Panc1 (cell line): ENCODE data around the gene R3HDM4. TPM values are rescaled to one million over a fixed set of nuclear protein-coding genes. Genes with fewer than 3 reads are reported as not detected.
A peak's percentile ranks its signal among the peaks of the same experiment; 100 is the strongest.

ENCODE experiments used
- ATAC-seq: fragments of 200-7000 bp; cut with Tn5 transposase; 2 replicates; pipeline ENCODE4 v1.9.1; 2020; ENCODE audit warnings: mild to moderate bottlenecking, moderate library complexity
- BruUV-seq: library from RNA; stranded (reverse); fragments of 400-500 nt; replicated peaks from 2 replicates; lab custom pipeline; 2021; lab: Mats Ljungman, UMichigan
- CTCF ChIA-PET: fragments of 300-600 bp; sonication (Branson Sonifier 250); formaldehyde crosslinking; loops from one replicate; lab custom pipeline; 2022; ENCODE audit warnings: antibody characterized with exemption; lab: Charles Lee
- POLR2A ChIA-PET: fragments of 300-600 bp; sonication (Branson Sonifier 250); formaldehyde crosslinking; loops from one replicate; lab custom pipeline; 2022; ENCODE audit warnings: antibody characterized with exemption; lab: Charles Lee
- DNase-seq: peaks from one replicate; pipeline ENCODE4 v3.0.0-alpha.2; 2010; ENCODE audit warnings: low read depth, low spot score
- H3K27ac ChIP-seq: 2 replicates; pipeline ENCODE4 v1.5.1; 2011; ENCODE audit warnings: mild to moderate bottlenecking, low read length, inconsistent platforms
- H3K27me3 ChIP-seq: fragments of 200-500 bp; sonication (Bioruptor generic); 2 replicates; pipeline ENCODE4 v1.6.0; 2014; ENCODE audit warnings: low read length, inconsistent platforms; ENCODE audit not compliant: control insufficient read depth, insufficient read depth
- H3K36me3 ChIP-seq: fragments of 200-500 bp; sonication (Bioruptor generic); 2 replicates; pipeline ENCODE4 v1.5.1; 2014; ENCODE audit warnings: inconsistent platforms, mild to moderate bottlenecking, low read length, moderate library complexity; ENCODE audit not compliant: control insufficient read depth, insufficient read depth
- H3K4me1 ChIP-seq: 2 replicates; pipeline ENCODE4 v1.5.1; 2011; ENCODE audit warnings: inconsistent platforms, mild to moderate bottlenecking, low read length, moderate library complexity; ENCODE audit not compliant: control insufficient read depth, insufficient read depth
- H3K4me3 ChIP-seq, 2 experiments: 2 replicates each; pipeline ENCODE4 v1.5.1; 2011 to 2012; ENCODE audit warnings: low read depth in 2 of 2, low read length in 2 of 2, mild to moderate bottlenecking in 2 of 2, inconsistent platforms in 1 of 2, moderate library complexity in 1 of 2
- H3K9me3 ChIP-seq: fragments of 200-500 bp; sonication (Bioruptor generic); 2 replicates; pipeline ENCODE4 v1.5.1; 2014; ENCODE audit warnings: low read depth, mild to moderate bottlenecking, inconsistent platforms, low read length, moderate library complexity; ENCODE audit not compliant: control insufficient read depth, insufficient read depth
- CTCF ChIP-seq: fragments of 450-650 bp; IDR thresholded peaks from 2 replicates; pipeline ENCODE4 v1.5.1; 2017; ENCODE audit warnings: mild to moderate bottlenecking
- POLR2AphosphoS5 ChIP-seq: IDR thresholded peaks from 2 replicates; pipeline ENCODE4 v1.6.1; 2012; ENCODE audit warnings: mild to moderate bottlenecking, low read depth, low read length, moderate library complexity
- REST ChIP-seq, 2 experiments: IDR thresholded peaks; 2 replicates each; pipeline ENCODE4 v1.6.1; 2011 to 2012; ENCODE audit warnings: low read depth in 2 of 2, control low read depth in 1 of 2, low read length in 1 of 2, mild to moderate bottlenecking in 1 of 2, moderate library complexity in 1 of 2; ENCODE audit not compliant: insufficient read depth in 1 of 2
- SIN3A ChIP-seq: IDR thresholded peaks from 2 replicates; pipeline ENCODE4 v1.6.1; 2012; ENCODE audit warnings: low read depth, mild to moderate bottlenecking, low read length, moderate library complexity, borderline replicate concordance; ENCODE audit not compliant: insufficient read depth
- TCF7L2 ChIP-seq: IDR thresholded peaks from 2 replicates; pipeline ENCODE4 v1.6.1; 2011; ENCODE audit warnings: mild to moderate bottlenecking, low read depth, low read length, inconsistent platforms
- in situ Hi-C: cut with HindIII; loops from 2 replicates; pipeline ENCODE4 v1.10.0; 2016; ENCODE audit warnings: low sequenced_read_pairs, low pct_unique_long_range_greater_than_20kb
- intact Hi-C: fragments of 100-400 bp; cut with micrococcal nuclease; formaldehyde crosslinking; loops from one replicate; pipeline ENCODE4 v1.10.0; 2022; ENCODE audit not compliant: unreplicated experiment
- total RNA-seq: library from RNA; stranded (reverse); gene quantifications from one replicate; pipeline ENCODE4 v1.2.1, GENCODE V29; 2021; ENCODE audit not compliant: unreplicated experiment

Gene R3HDM4
- total RNA-seq, 1 experiment from 2014 or later, result 43.5 TPM

GRCh38 chr19:925087-925525 lies 12.1 kb upstream of the R3HDM4 start:
- ATAC-seq (peak; percentile 76), DNase-seq (no peak)
- intact Hi-C loops (no loop called here), in situ Hi-C loops (no loop called here)
- H3K9me3 ChIP-seq, result no peaks in the 10 kb centered on the region
- ChIA-PET CTCF (no interaction called here), POLR2A (no interaction called here)
- TF ChIP-seq SIN3A (no peak), CTCF (no peak), REST (IDR thresholded peaks at IDR 0.05; ENCODE audit: insufficient read depth in 1 of 2, low read depth in 2 of 2, low read length in 1 of 2) (no peak), TCF7L2 (no peak), POLR2AphosphoS5 (no peak)
- H3K4me1 ChIP-seq, result no peaks in the 10 kb centered on the region; the same call in 1 of the 2 replicates
- peak overlapping the region; percentile 80 for H3K27ac ChIP-seq
- no TSS peak for BruUV-seq
- H3K4me3 ChIP-seq, result peak overlapping the region; percentile 71 to 76
- no peaks in the 10 kb centered on the region for H3K27me3 ChIP-seq
- peaks cover 8% of the 10 kb centered on the region; the same call in 1 of the 2 replicates for H3K36me3 ChIP-seq

- in situ Hi-C loops, result no loop called here
- Histone ChIP-seq H3K36me3 (peaks cover 8% of the 10 kb centered on the region; the same call in 1 of the 2 replicates), H3K27ac (peak overlapping the region; percentile 80), H3K4me3 (peak overlapping the region; percentile 71 to 76), H3K27me3 (no peaks in the 10 kb centered on the region), H3K9me3 (no peaks in the 10 kb centered on the region), H3K4me1 (no peaks in the 10 kb centered on the region; the same call in 1 of the 2 replicates)
- intact Hi-C loops, result no loop called here
- BruUV-seq, result no TSS peak
- TF ChIP-seq SIN3A, result no peak
- TF ChIP-seq CTCF, result no peak
- no peak for TF ChIP-seq TCF7L2
- TF ChIP-seq REST (IDR thresholded peaks at IDR 0.05; ENCODE audit: insufficient read depth in 1 of 2, low read depth in 2 of 2, low read length in 1 of 2), result no peak
- no peak for TF ChIP-seq POLR2AphosphoS5
- ChIA-PET CTCF (no interaction called here), POLR2A (no interaction called here)
- no peak for DNase-seq
- ATAC-seq, result no peak
Measured at GRCh38 chr19:924553-925086, 11.6 kb upstream of the R3HDM4 start.
